ENCODE data around the gene C15orf39.

C15orf39 gene

DNA sequence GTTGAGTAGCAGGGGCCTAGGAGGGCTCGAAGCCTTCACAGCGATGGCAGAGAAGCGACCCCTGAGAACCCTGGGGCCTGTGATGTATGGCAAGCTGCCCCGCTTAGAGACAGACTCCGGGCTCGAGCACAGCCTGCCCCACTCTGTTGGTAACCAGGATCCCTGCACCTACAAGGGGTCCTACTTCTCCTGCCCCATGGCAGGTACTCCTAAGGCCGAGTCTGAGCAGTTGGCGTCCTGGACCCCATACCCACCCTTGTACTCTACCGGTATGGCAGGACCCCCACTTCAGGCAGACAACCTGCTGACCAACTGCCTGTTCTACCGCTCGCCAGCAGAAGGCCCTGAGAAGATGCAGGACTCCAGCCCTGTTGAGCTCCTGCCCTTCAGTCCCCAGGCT, 4.3 kb downstream of the C15orf39 start:
- in situ Hi-C loops (cut with HindIII; ENCODE audit: low pct_ligation_motif_present, low sequenced_read_pairs): no loop called here
- H3K36me3 ChIP-seq (replicated peaks): peaks cover 43% of the 10 kb centered on the region
- no peak for DNase-seq
- TF ChIP-seq CTCF (IDR thresholded peaks at IDR 0.05; ENCODE audit: low read depth, low read length, missing control alignments): no peak
- H3K4me3 ChIP-seq (ENCODE audit: low read depth, low read length): no peak overlapping the region
- H3K27me3 ChIP-seq (replicated peaks): no peaks in the 10 kb centered on the region
- H3K27ac ChIP-seq: no peak overlapping the region

- H3K27me3 ChIP-seq (replicated peaks): no peaks in the 10 kb centered on the region
- in situ Hi-C loops (cut with HindIII; ENCODE audit: low pct_ligation_motif_present, low sequenced_read_pairs): no loop called here
- no peak overlapping the region for H3K4me3 ChIP-seq (ENCODE audit: low read depth, low read length)
- DNase-seq: no peak
- H3K36me3 ChIP-seq (replicated peaks): peaks cover 54% of the 10 kb centered on the region
- TF ChIP-seq CTCF (IDR thresholded peaks at IDR 0.05; ENCODE audit: low read depth, low read length, missing control alignments): no peak
- H3K27ac ChIP-seq: no peak overlapping the region
Measured at GRCh38 chr15:75206803-75207617, 5.3 kb downstream of the C15orf39 start.

DNA sequence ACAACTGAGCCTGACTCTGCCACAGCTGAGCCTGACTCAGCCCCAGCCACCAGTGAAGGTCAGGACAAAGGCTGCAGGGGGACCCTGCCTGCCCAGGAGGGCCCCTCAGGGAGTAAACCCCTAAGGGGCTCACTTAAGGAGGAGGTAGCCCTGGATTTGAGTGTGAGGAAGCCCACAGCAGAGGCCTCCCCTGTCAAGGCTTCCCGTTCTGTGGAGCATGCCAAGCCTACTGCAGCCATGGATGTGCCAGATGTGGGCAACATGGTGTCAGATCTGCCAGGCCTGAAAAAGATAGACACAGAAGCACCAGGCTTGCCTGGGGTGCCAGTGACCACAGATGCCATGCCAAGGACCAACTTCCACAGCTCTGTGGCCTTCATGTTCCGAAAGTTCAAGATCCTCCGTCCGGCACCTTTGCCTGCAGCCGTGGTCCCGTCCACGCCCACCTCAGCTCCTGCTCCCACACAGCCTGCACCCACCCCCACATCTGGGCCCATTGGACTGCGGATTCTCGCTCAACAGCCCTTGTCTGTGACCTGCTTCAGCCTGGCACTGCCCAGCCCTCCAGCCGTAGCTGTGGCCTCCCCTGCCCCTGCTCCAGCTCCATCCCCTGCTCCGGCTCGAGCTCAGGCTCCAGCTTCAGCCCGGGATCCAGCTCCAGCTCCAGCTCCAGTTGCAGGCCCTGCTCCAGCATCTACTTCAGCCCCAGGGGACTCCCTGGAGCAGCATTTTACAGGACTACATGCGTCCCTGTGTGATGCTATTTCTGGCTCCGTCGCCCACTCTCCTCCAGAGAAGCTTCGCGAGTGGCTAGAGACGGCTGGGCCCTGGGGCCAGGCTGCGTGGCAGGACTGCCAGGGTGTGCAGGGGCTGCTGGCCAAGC, 6.2 kb downstream of the C15orf39 start:
- no peak for TF ChIP-seq CTCF (IDR thresholded peaks at IDR 0.05; ENCODE audit: low read depth, low read length, missing control alignments)
- Histone ChIP-seq H3K4me3 (ENCODE audit: low read depth, low read length) (no peak overlapping the region), H3K27me3 (replicated peaks) (no peaks in the 10 kb centered on the region), H3K27ac (no peak overlapping the region), H3K36me3 (replicated peaks) (peaks cover 57% of the 10 kb centered on the region)
- in situ Hi-C loops (cut with HindIII; ENCODE audit: low pct_ligation_motif_present, low sequenced_read_pairs): no loop called here
- no peak for DNase-seq

- no peaks in the 10 kb centered on the region for H3K27me3 ChIP-seq (replicated peaks)
- no peak overlapping the region for H3K4me3 ChIP-seq (ENCODE audit: low read depth, low read length)
- no peak for DNase-seq
- no peak overlapping the region for H3K27ac ChIP-seq
- no peak for TF ChIP-seq CTCF (IDR thresholded peaks at IDR 0.05; ENCODE audit: low read depth, low read length, missing control alignments)
- H3K36me3 ChIP-seq (replicated peaks): peaks cover 57% of the 10 kb centered on the region
- in situ Hi-C loops (cut with HindIII; ENCODE audit: low pct_ligation_motif_present, low sequenced_read_pairs): no loop called here
Measured at GRCh38 chr15:75208501-75209288, 7.0 kb downstream of the C15orf39 start.

DNA sequence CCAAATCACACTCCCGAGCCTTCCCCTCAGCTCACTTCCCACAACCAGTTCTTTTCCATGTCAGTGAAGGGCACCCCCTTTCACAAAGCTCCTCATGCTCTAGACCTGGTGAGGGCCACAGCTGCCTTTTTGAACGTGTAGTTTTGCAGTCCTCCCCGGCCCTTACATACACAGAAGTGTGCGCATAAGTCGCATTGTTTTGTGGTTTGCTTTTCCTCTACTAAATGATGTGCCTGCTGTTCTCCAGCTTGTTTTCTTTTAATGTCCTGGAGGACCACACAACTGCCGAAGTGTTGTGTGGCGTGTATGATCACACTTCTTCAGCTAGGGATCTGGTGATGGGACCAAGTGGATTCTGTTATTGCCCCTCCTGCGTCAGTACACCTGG, 7.6 kb downstream of the C15orf39 start:
- in situ Hi-C loops (cut with HindIII; ENCODE audit: low pct_ligation_motif_present, low sequenced_read_pairs): no loop called here
- no peaks in the 10 kb centered on the region for H3K27me3 ChIP-seq (replicated peaks)

More for the DNA sequence above, 7.6 kb downstream of the C15orf39 start:
- Histone ChIP-seq H3K27ac (no peak overlapping the region), H3K36me3 (replicated peaks) (peaks cover 57% of the 10 kb centered on the region), H3K4me3 (ENCODE audit: low read depth, low read length) (no peak overlapping the region)
- no peak for TF ChIP-seq CTCF (IDR thresholded peaks at IDR 0.05; ENCODE audit: low read depth, low read length, missing control alignments)
- DNase-seq: no peak

Measured in brain microvascular endothelial cell (primary cell).